WTC11 (cell line): ENCODE data around the gene PIWIL1. TPM values are rescaled to one million over a fixed set of nuclear protein-coding genes. Genes with fewer than 3 reads are reported as not detected.

ENCODE experiments used
- ATAC-seq: fragments of 200-7000 bp; cut with Tn5 transposase; 2 replicates; pipeline ENCODE4 v1.10.0; 2021; ENCODE audit warnings: mild to moderate bottlenecking, moderate library complexity
- CTCF ChIA-PET: fragments of 300-600 bp; sonication (Branson Sonifier 250); formaldehyde crosslinking; loops from one replicate; lab custom pipeline; 2021; ENCODE audit warnings: antibody characterized with exemption; lab: Charles Lee
- POLR2A ChIA-PET: fragments of 350-600 bp; sonication (Branson Sonifier 250); formaldehyde crosslinking; loops from one replicate; lab custom pipeline; 2021; ENCODE audit warnings: antibody characterized with exemption; lab: Charles Lee
- DNase-seq: peaks from one replicate; pipeline ENCODE4 v3.0.0; 2021; ENCODE audit warnings: low spot score
- H3K27ac Mint-ChIP-seq: 2 replicates; pipeline ENCODE4 v1.8.0; 2021; ENCODE audit warnings: mixed read lengths
- H3K27me3 Mint-ChIP-seq: 2 replicates; pipeline ENCODE4 v1.8.0; 2021; ENCODE audit warnings: low read depth, mild to moderate bottlenecking, moderate library complexity, mixed read lengths
- H3K36me3 Mint-ChIP-seq: 2 replicates; pipeline ENCODE4 v1.8.0; 2021; ENCODE audit warnings: mixed read lengths
- H3K4me1 Mint-ChIP-seq: 2 replicates; pipeline ENCODE4 v1.8.0; 2022; ENCODE audit warnings: mixed read lengths
- H3K4me3 Mint-ChIP-seq: 2 replicates; pipeline ENCODE4 v1.8.0; 2021; ENCODE audit warnings: mild to moderate bottlenecking, moderate library complexity, mixed read lengths
- H3K9me3 Mint-ChIP-seq: 2 replicates; pipeline ENCODE4 v1.8.0; 2021; ENCODE audit warnings: mixed read lengths
- CREB1 ChIP-seq: sonication (generic); formaldehyde crosslinking; IDR thresholded peaks from 2 replicates; pipeline ENCODE4 v1.8.0; 2023; ENCODE audit warnings: mild to moderate bottlenecking, missing genetic modification reagents
- CTCF ChIP-seq: fragments of 200-600 bp; IDR thresholded peaks from 2 replicates; pipeline ENCODE4 v1.8.0; 2022; ENCODE audit warnings: antibody characterized with exemption
- E2F1 ChIP-seq: sonication (generic); formaldehyde crosslinking; IDR thresholded peaks from 2 replicates; pipeline ENCODE4 v1.8.0; 2022; ENCODE audit warnings: mild to moderate bottlenecking, missing genetic modification reagents
- ELF4 ChIP-seq: sonication (generic); formaldehyde crosslinking; IDR thresholded peaks from 2 replicates; pipeline ENCODE4 v1.8.1; 2022; ENCODE audit warnings: low read depth, mild to moderate bottlenecking, moderate library complexity, missing genetic modification reagents
- EMX1 ChIP-seq: fragments of 250-450 bp; sonication (Bioruptor Pico); IDR thresholded peaks from 2 replicates; pipeline ENCODE4 v1.8.0; 2021; ENCODE audit warnings: mild to moderate bottlenecking
- ERG ChIP-seq: fragments of 250-450 bp; sonication (Bioruptor Pico); IDR thresholded peaks from 2 replicates; pipeline ENCODE4 v1.8.0; 2021; ENCODE audit warnings: mild to moderate bottlenecking
- ESRRA ChIP-seq: sonication (generic); formaldehyde crosslinking; IDR thresholded peaks from 2 replicates; pipeline ENCODE4 v1.8.1; 2022; ENCODE audit warnings: mild to moderate bottlenecking, missing genetic modification reagents, borderline replicate concordance
- FOXJ3 ChIP-seq: sonication (generic); formaldehyde crosslinking; IDR thresholded peaks from 2 replicates; pipeline ENCODE4 v1.9.0; 2021; ENCODE audit warnings: missing genetic modification reagents, mild to moderate bottlenecking, borderline replicate concordance
- GTF2I ChIP-seq: fragments of 250-450 bp; sonication (Bioruptor Pico); conservative IDR thresholded peaks from 2 replicates; pipeline ENCODE4 v1.4.0; 2021; ENCODE audit warnings: mild to moderate bottlenecking
- HMGA2 ChIP-seq: fragments of 250-450 bp; sonication (Bioruptor Pico); IDR thresholded peaks from 2 replicates; pipeline ENCODE4 v1.4.0; 2021; ENCODE audit warnings: mild to moderate bottlenecking, moderate library complexity
- MXD4 ChIP-seq: fragments of 250-450 bp; sonication (Bioruptor Pico); IDR thresholded peaks from 2 replicates; pipeline ENCODE4 v1.8.0; 2021; ENCODE audit warnings: mild to moderate bottlenecking, moderate library complexity, borderline replicate concordance
- NFATC4 ChIP-seq: fragments of 250-450 bp; sonication (Bioruptor Pico); IDR thresholded peaks from 2 replicates; pipeline ENCODE4 v1.9.0; 2021; ENCODE audit warnings: mild to moderate bottlenecking
- PRRX2 ChIP-seq: fragments of 250-450 bp; sonication (Bioruptor Pico); IDR thresholded peaks from 2 replicates; pipeline ENCODE4 v1.8.0; 2021; ENCODE audit warnings: mild to moderate bottlenecking
- RELA ChIP-seq: sonication (generic); formaldehyde crosslinking; IDR thresholded peaks from 2 replicates; pipeline ENCODE4 v1.8.1; 2022; ENCODE audit warnings: missing genetic modification reagents, mild to moderate bottlenecking, borderline replicate concordance
- SMAD3 ChIP-seq: sonication (generic); formaldehyde crosslinking; IDR thresholded peaks from 2 replicates; pipeline ENCODE4 v1.8.0; 2022; ENCODE audit warnings: missing genetic modification reagents, mild to moderate bottlenecking, borderline replicate concordance
- SMAD4 ChIP-seq: sonication (generic); formaldehyde crosslinking; IDR thresholded peaks from 2 replicates; pipeline ENCODE4 v1.8.0; 2022; ENCODE audit warnings: mild to moderate bottlenecking, missing genetic modification reagents
- SOX15 ChIP-seq: fragments of 250-450 bp; sonication (Bioruptor Pico); IDR thresholded peaks from 2 replicates; pipeline ENCODE4 v1.9.0; 2021; ENCODE audit warnings: mild to moderate bottlenecking
- TP53 ChIP-seq: sonication (generic); formaldehyde crosslinking; IDR thresholded peaks from 2 replicates; pipeline ENCODE4 v1.8.1; 2023; ENCODE audit warnings: mild to moderate bottlenecking, missing genetic modification reagents
- USF2 ChIP-seq: sonication (generic); formaldehyde crosslinking; IDR thresholded peaks from 2 replicates; pipeline ENCODE4 v1.8.1; 2023; ENCODE audit warnings: mild to moderate bottlenecking, missing genetic modification reagents, moderate library complexity
- total RNA-seq: library from RNA; stranded (reverse); gene quantifications from 3 replicates; pipeline ENCODE4 v1.2.3, GENCODE V29; 2021
- TF ChIP-seq, protein P1 (sequence below): sonication (generic); formaldehyde crosslinking; IDR thresholded peaks from 2 replicates; pipeline ENCODE4 v1.8.1; 2022; ENCODE audit warnings: low read depth, mild to moderate bottlenecking, moderate library complexity, missing genetic modification reagents, borderline replicate concordance
- TF ChIP-seq, protein P2 (sequence below): sonication (generic); formaldehyde crosslinking; IDR thresholded peaks from 2 replicates; pipeline ENCODE4 v1.8.1; 2023; ENCODE audit warnings: mild to moderate bottlenecking, missing genetic modification reagents
- TF ChIP-seq, protein P3 (sequence below): sonication (generic); formaldehyde crosslinking; IDR thresholded peaks from 2 replicates; pipeline ENCODE4 v1.8.0; 2022; ENCODE audit warnings: mild to moderate bottlenecking, missing genetic modification reagents
- TF ChIP-seq, protein P4 (sequence below): fragments of 250-450 bp; sonication (Bioruptor Pico); IDR thresholded peaks from 2 replicates; pipeline ENCODE4 v1.9.0; 2021; ENCODE audit warnings: mild to moderate bottlenecking
- TF ChIP-seq, protein P5 (sequence below): sonication (generic); formaldehyde crosslinking; IDR thresholded peaks from 2 replicates; pipeline ENCODE4 v1.8.1; 2023; ENCODE audit warnings: mild to moderate bottlenecking, missing genetic modification reagents, moderate library complexity
- TF ChIP-seq, protein P6 (sequence below): sonication (generic); formaldehyde crosslinking; IDR thresholded peaks from 2 replicates; pipeline ENCODE4 v1.8.1; 2022; ENCODE audit warnings: low read depth, missing genetic modification reagents, borderline replicate concordance

Gene PIWIL1
- total RNA-seq, 1 experiment from 2014 or later = not detected

DNA sequence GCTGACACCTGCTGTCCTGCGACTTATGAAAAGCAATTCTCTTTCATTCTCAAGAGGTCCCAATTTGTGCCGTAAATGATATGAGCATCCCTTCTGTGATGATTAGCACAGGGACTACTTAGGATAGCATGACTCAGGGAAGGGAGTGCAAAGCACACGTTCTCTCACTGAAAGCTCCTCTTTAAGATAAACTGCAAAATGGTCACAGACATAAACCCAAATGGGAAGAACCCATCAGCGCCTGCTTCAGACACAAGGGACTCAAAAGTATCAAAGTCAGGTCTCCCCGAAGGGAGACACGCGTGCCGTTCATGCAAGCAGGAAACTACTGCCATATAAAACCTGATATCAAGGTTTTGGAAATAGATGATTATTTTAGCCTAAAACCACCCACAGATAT is 33.9 kb upstream of the PIWIL1 start (continued):
- no peak for TF ChIP-seq CTCF
- TF ChIP-seq E2F1 (CRISPR knock-in tag) = no peak
- TF ChIP-seq GTF2I (CRISPR knock-in tag) = no peak
- no peak for TF ChIP-seq RELA (CRISPR knock-in tag)
- TF ChIP-seq, protein P1, sequence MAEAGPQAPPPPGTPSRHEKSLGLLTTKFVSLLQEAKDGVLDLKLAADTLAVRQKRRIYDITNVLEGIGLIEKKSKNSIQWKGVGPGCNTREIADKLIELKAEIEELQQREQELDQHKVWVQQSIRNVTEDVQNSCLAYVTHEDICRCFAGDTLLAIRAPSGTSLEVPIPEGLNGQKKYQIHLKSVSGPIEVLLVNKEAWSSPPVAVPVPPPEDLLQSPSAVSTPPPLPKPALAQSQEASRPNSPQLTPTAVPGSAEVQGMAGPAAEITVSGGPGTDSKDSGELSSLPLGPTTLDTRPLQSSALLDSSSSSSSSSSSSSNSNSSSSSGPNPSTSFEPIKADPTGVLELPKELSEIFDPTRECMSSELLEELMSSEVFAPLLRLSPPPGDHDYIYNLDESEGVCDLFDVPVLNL (CRISPR knock-in tag) = no peak
- TF ChIP-seq EMX1 (CRISPR knock-in tag) = no peak
- TF ChIP-seq ELF4 = no peak
- TF ChIP-seq, protein P2, sequence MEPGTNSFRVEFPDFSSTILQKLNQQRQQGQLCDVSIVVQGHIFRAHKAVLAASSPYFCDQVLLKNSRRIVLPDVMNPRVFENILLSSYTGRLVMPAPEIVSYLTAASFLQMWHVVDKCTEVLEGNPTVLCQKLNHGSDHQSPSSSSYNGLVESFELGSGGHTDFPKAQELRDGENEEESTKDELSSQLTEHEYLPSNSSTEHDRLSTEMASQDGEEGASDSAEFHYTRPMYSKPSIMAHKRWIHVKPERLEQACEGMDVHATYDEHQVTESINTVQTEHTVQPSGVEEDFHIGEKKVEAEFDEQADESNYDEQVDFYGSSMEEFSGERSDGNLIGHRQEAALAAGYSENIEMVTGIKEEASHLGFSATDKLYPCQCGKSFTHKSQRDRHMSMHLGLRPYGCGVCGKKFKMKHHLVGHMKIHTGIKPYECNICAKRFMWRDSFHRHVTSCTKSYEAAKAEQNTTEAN (CRISPR knock-in tag) = no peak
- TF ChIP-seq FOXJ3 (CRISPR knock-in tag) = no peak
- TF ChIP-seq SMAD3 (CRISPR knock-in tag) = no peak
- TF ChIP-seq PRRX2 = no peak

- DNase-seq (no peak), ATAC-seq (no peak)
- Mint-ChIP-seq H3K9me3 (peaks cover 64% of the 10 kb centered on the region), H3K27me3 (peaks cover 15% of the 10 kb centered on the region), H3K4me3 (no peak overlapping the region), H3K4me1 (no peaks in the 10 kb centered on the region), H3K27ac (no peak overlapping the region), H3K36me3 (peaks cover 37% of the 10 kb centered on the region)
- POLR2A ChIA-PET = no interaction called here
- CTCF ChIA-PET = no interaction called here
- TF ChIP-seq, protein P3, sequence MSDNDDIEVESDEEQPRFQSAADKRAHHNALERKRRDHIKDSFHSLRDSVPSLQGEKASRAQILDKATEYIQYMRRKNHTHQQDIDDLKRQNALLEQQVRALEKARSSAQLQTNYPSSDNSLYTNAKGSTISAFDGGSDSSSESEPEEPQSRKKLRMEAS = no peak
- TF ChIP-seq ERG (CRISPR knock-in tag) = no peak
- no peak for TF ChIP-seq ESRRA (CRISPR knock-in tag)
- TF ChIP-seq, protein P4, sequence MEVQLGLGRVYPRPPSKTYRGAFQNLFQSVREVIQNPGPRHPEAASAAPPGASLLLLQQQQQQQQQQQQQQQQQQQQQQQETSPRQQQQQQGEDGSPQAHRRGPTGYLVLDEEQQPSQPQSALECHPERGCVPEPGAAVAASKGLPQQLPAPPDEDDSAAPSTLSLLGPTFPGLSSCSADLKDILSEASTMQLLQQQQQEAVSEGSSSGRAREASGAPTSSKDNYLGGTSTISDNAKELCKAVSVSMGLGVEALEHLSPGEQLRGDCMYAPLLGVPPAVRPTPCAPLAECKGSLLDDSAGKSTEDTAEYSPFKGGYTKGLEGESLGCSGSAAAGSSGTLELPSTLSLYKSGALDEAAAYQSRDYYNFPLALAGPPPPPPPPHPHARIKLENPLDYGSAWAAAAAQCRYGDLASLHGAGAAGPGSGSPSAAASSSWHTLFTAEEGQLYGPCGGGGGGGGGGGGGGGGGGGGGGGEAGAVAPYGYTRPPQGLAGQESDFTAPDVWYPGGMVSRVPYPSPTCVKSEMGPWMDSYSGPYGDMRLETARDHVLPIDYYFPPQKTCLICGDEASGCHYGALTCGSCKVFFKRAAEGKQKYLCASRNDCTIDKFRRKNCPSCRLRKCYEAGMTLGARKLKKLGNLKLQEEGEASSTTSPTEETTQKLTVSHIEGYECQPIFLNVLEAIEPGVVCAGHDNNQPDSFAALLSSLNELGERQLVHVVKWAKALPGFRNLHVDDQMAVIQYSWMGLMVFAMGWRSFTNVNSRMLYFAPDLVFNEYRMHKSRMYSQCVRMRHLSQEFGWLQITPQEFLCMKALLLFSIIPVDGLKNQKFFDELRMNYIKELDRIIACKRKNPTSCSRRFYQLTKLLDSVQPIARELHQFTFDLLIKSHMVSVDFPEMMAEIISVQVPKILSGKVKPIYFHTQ (CRISPR knock-in tag) = no peak
- no peak for TF ChIP-seq SOX15 (CRISPR knock-in tag)
- TF ChIP-seq GTF2I (CRISPR knock-in tag) = no peak
- TF ChIP-seq SMAD4 (CRISPR knock-in tag) = no peak
- TF ChIP-seq, protein P5, sequence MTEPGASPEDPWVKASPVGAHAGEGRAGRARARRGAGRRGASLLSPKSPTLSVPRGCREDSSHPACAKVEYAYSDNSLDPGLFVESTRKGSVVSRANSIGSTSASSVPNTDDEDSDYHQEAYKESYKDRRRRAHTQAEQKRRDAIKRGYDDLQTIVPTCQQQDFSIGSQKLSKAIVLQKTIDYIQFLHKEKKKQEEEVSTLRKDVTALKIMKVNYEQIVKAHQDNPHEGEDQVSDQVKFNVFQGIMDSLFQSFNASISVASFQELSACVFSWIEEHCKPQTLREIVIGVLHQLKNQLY (CRISPR knock-in tag) = no peak
- TF ChIP-seq RELA (CRISPR knock-in tag) = no peak
- TF ChIP-seq, protein P6, sequence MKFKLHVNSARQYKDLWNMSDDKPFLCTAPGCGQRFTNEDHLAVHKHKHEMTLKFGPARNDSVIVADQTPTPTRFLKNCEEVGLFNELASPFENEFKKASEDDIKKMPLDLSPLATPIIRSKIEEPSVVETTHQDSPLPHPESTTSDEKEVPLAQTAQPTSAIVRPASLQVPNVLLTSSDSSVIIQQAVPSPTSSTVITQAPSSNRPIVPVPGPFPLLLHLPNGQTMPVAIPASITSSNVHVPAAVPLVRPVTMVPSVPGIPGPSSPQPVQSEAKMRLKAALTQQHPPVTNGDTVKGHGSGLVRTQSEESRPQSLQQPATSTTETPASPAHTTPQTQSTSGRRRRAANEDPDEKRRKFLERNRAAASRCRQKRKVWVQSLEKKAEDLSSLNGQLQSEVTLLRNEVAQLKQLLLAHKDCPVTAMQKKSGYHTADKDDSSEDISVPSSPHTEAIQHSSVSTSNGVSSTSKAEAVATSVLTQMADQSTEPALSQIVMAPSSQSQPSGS (CRISPR knock-in tag) = no peak
- TF ChIP-seq MXD4 (CRISPR knock-in tag) = no peak
- no peak for TF ChIP-seq CREB1 (CRISPR knock-in tag)
- no peak for TF ChIP-seq HMGA2
- TF ChIP-seq NFATC4 (CRISPR knock-in tag) = no peak
- TF ChIP-seq TP53 (CRISPR knock-in tag) = no peak
- no peak for TF ChIP-seq USF2
These were observed 29.8 kb upstream of the PIWIL1 start for GRCh38 chr12:130307859-130308258.
